CD4-positive, CD25-positive, alpha-beta regulatory T cell (primary cell): ENCODE results near the gene ZNF652. TPM values are rescaled to one million over a fixed set of nuclear protein-coding genes. Genes with fewer than 3 reads are reported as not detected.
"Not testable (repeated sequence)": the region's sequence is repeated elsewhere in the genome, so short reads cannot be mapped to it uniquely, and the experiment has no call there.

Experiments used
- ATAC-seq, 2 donors: fragments of 150-1000 bp; cut with Tn5 transposase; one replicate each; pipeline ENCODE4 v1.10.0; 2021; ENCODE audit warnings: low read depth in 2 of 2, moderate number of reproducible peaks in 2 of 2, moderate library complexity in 1 of 2
- DNase-seq, 3 donors: peaks; one replicate each; pipeline versions ENCODE4 v3.0.0 to v3.0.0-alpha.2; 2012 to 2022; ENCODE audit warnings: mixed read lengths in 1 of 3
- H3K27ac ChIP-seq: one replicate; pipeline ENCODE4 v1.7.0; 2013; ENCODE audit warnings: mild to moderate bottlenecking, low read length; ENCODE audit not compliant: insufficient read depth, poor library complexity, severe bottlenecking
- H3K27me3 ChIP-seq: one replicate; pipeline ENCODE4 v1.7.0; 2013; ENCODE audit warnings: low read length; ENCODE audit not compliant: control insufficient read depth, insufficient read depth
- H3K36me3 ChIP-seq: one replicate; pipeline ENCODE4 v1.7.0; 2013; ENCODE audit warnings: mild to moderate bottlenecking, low read length, moderate library complexity; ENCODE audit not compliant: control insufficient read depth, insufficient read depth
- H3K4me1 ChIP-seq: 2 replicates; pipeline ENCODE4 v1.7.0; 2013; ENCODE audit warnings: mild to moderate bottlenecking, low read length; ENCODE audit not compliant: insufficient read depth, control insufficient read depth, poor library complexity, severe bottlenecking
- H3K4me3 ChIP-seq: one replicate; pipeline ENCODE4 v1.7.0; 2013; ENCODE audit warnings: low read depth, mild to moderate bottlenecking, low read length, moderate library complexity
- H3K9me3 ChIP-seq, 2 experiments: 1 replicate in 1 of 2; 2 replicates in 1 of 2; pipeline ENCODE4 v1.7.0; 2013; ENCODE audit warnings: low read length in 2 of 2, mild to moderate bottlenecking in 1 of 2, moderate library complexity in 1 of 2; ENCODE audit not compliant: control insufficient read depth in 2 of 2
- H3K27ac Mint-ChIP-seq, 3 donors: one replicate each; pipeline ENCODE4 v1.8.0; 2020 to 2022; ENCODE audit warnings: mild to moderate bottlenecking in 3 of 3, mixed read lengths in 3 of 3, moderate library complexity in 2 of 3
- H3K27me3 Mint-ChIP-seq: one replicate; pipeline ENCODE4 v1.8.0; 2022; ENCODE audit warnings: mild to moderate bottlenecking, mixed read lengths
- H3K36me3 Mint-ChIP-seq: one replicate; pipeline ENCODE4 v1.8.0; 2020; ENCODE audit warnings: mixed read lengths
- H3K4me1 Mint-ChIP-seq, 4 donors: one replicate each; pipeline ENCODE4 v1.8.0; 2020 to 2022; ENCODE audit warnings: mixed read lengths in 4 of 4, mild to moderate bottlenecking in 1 of 4
- H3K4me3 Mint-ChIP-seq, 4 donors: one replicate each; pipeline ENCODE4 v1.8.0; 2020 to 2022; ENCODE audit warnings: mild to moderate bottlenecking in 4 of 4, mixed read lengths in 4 of 4, moderate library complexity in 3 of 4
- H3K9me3 Mint-ChIP-seq, 7 donors: one replicate each; pipeline ENCODE4 v1.8.0; 2020 to 2022; ENCODE audit warnings: mixed read lengths in 7 of 7, mild to moderate bottlenecking in 3 of 7, moderate library complexity in 2 of 7
- polyA plus RNA-seq, 4 donors: library from polyadenylated mRNA; unstranded; fragments of 300-500 nt; fragmentation: Illumina TruSeq; gene quantifications; one replicate each; pipeline ENCODE4 v1.2.3, GENCODE V29; 2021
- total RNA-seq: library from RNA; stranded (reverse); gene quantifications from one replicate; pipeline ENCODE4 v1.2.3, GENCODE V29; 2022

The ZNF652 gene
- total and polyA plus RNA-seq, 5 donors from 2014 or later: 8.9 to 34.4 (median 16.1) TPM

DNA sequence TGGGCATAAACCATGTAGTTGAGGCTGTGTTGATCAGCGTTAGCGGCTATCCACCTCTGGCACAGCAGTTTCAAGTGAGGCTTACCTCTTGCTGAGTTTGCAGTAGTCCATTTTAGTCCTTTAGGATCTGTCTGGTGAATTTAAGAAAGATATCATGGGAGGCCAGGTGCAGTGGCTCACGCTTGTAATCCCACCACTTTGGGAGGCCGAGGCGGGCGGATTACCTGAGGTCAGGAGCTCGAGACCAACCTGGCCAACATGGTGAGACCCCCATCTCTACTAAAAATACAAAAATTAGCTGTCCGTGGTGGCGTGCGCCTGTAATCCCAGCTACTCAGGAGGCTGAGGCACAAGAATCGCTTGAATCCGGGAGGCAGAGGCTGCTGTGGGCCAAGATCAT is 86.1 kb downstream of the ZNF652 start:
- H3K9me3 Mint-ChIP-seq, H3K27me3 ChIP-seq, H3K4me3 Mint-ChIP-seq, H3K4me3 ChIP-seq, H3K36me3 ChIP-seq, DNase-seq, H3K4me1 ChIP-seq, H3K9me3 ChIP-seq, ATAC-seq, H3K27ac ChIP-seq, H3K27ac Mint-ChIP-seq, H3K36me3 Mint-ChIP-seq, H3K4me1 Mint-ChIP-seq: not testable (repeated sequence)
- peaks cover 14% of the 10 kb centered on the region for H3K27me3 Mint-ChIP-seq

DNA sequence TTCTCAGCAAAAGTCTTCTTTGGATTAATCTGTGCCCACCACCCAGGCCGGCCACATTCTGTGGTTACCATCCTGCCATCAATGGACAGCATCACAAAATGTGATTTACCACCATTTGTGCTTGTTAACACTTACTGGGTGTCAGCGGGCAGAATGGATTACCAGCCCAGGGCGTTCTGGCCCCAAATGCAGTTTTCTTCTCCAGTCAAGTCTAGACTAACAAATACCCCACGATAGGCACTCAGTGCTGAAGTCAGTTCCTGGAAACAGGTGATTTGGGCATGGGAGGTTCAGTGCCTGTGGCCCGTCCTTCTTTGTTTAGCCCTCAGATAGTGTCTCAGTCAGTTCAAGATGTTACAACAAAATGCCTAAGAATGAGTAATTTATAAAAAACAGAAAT is 92.7 kb downstream of the ZNF652 start:
- ATAC-seq (no peak), DNase-seq (no peak)
- no peak overlapping the region for H3K27ac ChIP-seq
- Mint-ChIP-seq H3K4me3 (no peak overlapping the region), H3K27me3 (peaks cover 4% of the 10 kb centered on the region), H3K9me3 (peaks cover 0 to 3% (median 0%) of the 10 kb centered on the region in 7 donors), H3K27ac (peak overlapping the region in 2 of 3 donors; percentile 59 to 66), H3K36me3 (no peaks in the 10 kb centered on the region), H3K4me1 (no peaks in the 10 kb centered on the region)
- H3K27me3 ChIP-seq: no peaks in the 10 kb centered on the region
- no peaks in the 10 kb centered on the region for H3K36me3 ChIP-seq
- no peaks in the 10 kb centered on the region for H3K4me1 ChIP-seq
- no peaks in the 10 kb centered on the region for H3K9me3 ChIP-seq
- H3K4me3 ChIP-seq: no peak overlapping the region

DNA sequence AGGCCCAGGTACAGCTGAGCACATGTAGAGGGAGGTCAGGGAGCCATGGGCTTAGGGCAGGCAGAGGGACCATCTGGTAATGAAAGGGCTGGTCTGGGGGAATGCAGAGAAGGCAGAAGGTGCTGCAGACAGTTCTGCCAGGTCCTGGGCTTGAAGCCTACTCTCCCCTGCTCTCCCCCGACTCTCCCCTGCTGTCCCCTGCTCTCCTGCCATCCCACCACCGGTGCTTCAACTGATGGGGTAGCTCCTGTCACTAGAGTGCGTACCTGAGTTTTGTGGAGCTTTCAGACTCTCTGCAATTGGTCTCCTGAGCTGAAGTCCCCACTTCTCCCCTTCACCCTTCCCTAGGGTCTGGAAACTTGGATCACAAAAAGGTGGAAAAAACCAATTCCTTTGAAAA is 94.1 kb downstream of the ZNF652 start:
- H3K9me3 ChIP-seq: no peaks in the 10 kb centered on the region
- H3K4me3 ChIP-seq: no peak overlapping the region
- H3K4me1 ChIP-seq: no peaks in the 10 kb centered on the region
- no peak overlapping the region for H3K4me3 Mint-ChIP-seq
- H3K27ac Mint-ChIP-seq: no peak overlapping the region
- H3K36me3 Mint-ChIP-seq: no peaks in the 10 kb centered on the region
- H3K27me3 Mint-ChIP-seq: peaks cover 10% of the 10 kb centered on the region
- no peaks in the 10 kb centered on the region for H3K36me3 ChIP-seq
- no peaks in the 10 kb centered on the region for H3K27me3 ChIP-seq
- no peak overlapping the region for H3K27ac ChIP-seq
- H3K9me3 Mint-ChIP-seq: no peaks in the 10 kb centered on the region
- H3K4me1 Mint-ChIP-seq: no peaks in the 10 kb centered on the region
- ATAC-seq: no peak
- no peak for DNase-seq

DNA sequence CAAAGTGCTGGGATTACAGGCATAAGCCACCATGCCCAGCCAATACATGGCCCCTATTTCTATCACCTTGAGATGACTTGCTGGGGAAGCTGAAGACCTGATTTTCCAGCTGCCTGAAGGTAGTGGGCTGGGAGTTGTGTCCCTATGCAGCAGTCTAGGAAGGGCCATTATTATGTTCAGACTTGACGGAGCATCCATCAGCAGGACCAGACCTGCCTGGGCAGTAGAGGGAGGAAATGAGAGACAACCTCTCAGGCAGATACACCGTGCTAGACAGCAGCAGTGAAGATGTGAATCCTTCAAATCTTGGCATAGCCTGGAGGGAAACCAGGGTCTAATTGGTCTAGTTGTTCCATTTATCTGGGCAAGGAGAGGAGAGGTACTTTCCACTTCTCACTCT is 95.8 kb downstream of the ZNF652 start:
- H3K4me3 ChIP-seq: no peak overlapping the region
- no peaks in the 10 kb centered on the region for H3K4me1 ChIP-seq
- Mint-ChIP-seq H3K36me3 (no peaks in the 10 kb centered on the region), H3K27ac (peak overlapping the region in 1 of 3 donors; percentile 26), H3K4me1 (peaks cover 0 to 1% (median 0%) of the 10 kb centered on the region in 4 donors), H3K4me3 (peak overlapping the region in 1 of 4 donors; percentile 24), H3K9me3 (no peaks in the 10 kb centered on the region), H3K27me3 (peaks cover 14% of the 10 kb centered on the region)
- no peaks in the 10 kb centered on the region for H3K27me3 ChIP-seq
- no peak overlapping the region for H3K27ac ChIP-seq
- no peaks in the 10 kb centered on the region for H3K9me3 ChIP-seq
- H3K36me3 ChIP-seq: no peaks in the 10 kb centered on the region
- ATAC-seq: no peak
- DNase-seq: no peak

DNA sequence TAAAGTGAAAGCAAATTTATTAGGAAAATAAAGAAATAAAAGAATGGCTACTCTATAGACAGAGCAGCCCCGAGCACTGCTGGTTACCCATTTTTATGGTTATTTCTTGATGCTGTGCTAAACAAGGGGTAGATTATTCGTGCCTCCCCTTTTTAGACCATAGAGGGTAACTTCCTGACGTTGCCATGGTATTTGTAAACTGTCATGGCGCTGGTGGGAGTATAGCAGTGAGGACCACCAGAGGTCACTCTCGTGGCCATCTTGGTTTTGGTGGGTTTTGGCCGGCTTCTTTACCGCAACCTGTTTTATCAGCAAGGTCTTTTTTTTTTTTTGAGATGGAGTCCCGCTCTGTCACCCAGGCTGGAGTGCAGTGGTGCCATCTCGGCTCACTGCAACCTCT is 100.5 kb downstream of the ZNF652 start:
- H3K4me1 ChIP-seq: peaks cover 13% of the 10 kb centered on the region
- not testable (repeated sequence) for H3K9me3 Mint-ChIP-seq, ATAC-seq, H3K36me3 Mint-ChIP-seq, H3K27me3 ChIP-seq, H3K9me3 ChIP-seq, H3K27ac Mint-ChIP-seq, H3K27ac ChIP-seq, H3K36me3 ChIP-seq, H3K4me3 ChIP-seq, DNase-seq, H3K4me1 Mint-ChIP-seq
- Mint-ChIP-seq H3K4me3 (peak overlapping the region in 3 of 4 donors; percentile 71 to 86 (median 77)), H3K27me3 (peaks cover 26% of the 10 kb centered on the region)

DNA sequence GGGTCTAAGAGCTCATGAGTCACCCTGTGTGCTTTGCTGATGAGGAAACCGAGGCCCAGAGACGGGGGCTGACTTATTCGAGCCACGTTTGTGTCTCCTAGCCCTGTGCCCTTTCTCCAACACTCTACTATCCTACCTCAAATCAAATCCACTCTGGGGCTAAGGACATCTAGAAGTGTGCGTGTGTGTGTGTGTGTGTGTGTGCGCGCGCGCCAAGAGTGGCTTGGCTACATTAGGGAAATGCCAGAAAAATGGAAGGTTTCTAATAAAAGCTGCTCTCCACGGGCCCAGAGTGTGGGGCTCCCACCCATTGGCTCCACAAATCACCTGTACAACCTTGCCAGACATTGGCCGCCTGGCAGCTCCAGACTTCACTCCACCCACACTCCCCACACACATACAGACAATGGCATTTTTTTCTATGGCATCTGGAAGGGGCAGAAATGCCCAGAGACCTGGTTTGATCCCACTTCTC is 101.2 kb downstream of the ZNF652 start:
- Histone ChIP-seq H3K27me3 (no peaks in the 10 kb centered on the region), H3K9me3 (no peaks in the 10 kb centered on the region), H3K27ac (no peak overlapping the region), H3K4me1 (peaks cover 13% of the 10 kb centered on the region), H3K4me3 (peak overlapping the region; percentile 44), H3K36me3 (no peaks in the 10 kb centered on the region)
- Mint-ChIP-seq H3K36me3 (no peaks in the 10 kb centered on the region), H3K27me3 (peaks cover 26% of the 10 kb centered on the region), H3K27ac (peak overlapping the region in 1 of 3 donors; percentile 50), H3K4me3 (peak overlapping the region; percentile 71 to 86 (median 82)), H3K9me3 (no peaks in the 10 kb centered on the region), H3K4me1 (peaks cover 0 to 7% (median 6%) of the 10 kb centered on the region in 4 donors)
- DNase-seq (no peak), ATAC-seq (peak in 1 of 2 donors; percentile 71)

DNA sequence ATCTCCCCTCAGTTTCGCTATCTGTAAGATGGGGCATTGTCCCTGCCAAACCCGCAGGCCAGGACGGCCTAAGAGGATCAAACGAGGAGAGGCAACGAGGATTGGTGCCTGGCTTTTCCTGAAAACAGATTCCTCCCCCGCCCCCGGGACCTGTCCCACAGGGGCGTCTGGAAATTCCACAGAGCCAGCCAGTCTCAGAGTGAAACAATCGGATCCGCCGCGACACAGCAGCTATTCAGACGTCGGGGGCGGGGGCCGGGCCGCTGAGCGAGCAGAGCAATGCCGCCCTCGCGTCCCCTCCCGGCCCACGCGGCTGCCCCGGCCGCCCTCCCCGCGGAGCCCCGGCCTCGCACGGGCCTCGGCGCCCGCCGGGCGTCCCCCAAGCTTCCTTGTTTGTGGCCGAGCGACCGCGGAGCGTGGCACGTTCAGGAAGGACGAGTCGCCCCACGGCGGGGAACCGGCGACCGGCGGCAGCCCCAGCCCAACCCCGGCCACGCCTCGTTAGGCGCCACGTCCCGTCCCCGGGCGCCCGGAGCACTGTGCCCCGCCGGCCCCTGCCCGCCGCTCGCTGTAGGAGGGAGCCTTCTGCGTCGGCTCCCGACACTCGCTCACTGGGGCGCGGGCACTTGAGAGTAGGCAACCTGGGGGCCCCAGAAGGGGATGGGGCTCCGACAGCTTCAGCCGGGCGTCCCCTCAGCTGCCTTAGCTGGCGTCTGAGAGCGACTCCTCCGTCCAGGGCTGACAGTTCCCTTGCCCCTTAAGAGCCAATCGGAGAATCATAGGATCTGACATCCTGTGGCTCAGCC is 101.8 kb downstream of the ZNF652 start:
- H3K27me3 Mint-ChIP-seq: peaks cover 26% of the 10 kb centered on the region
- no peaks in the 10 kb centered on the region for H3K9me3 Mint-ChIP-seq
- Histone ChIP-seq H3K27ac (no peak overlapping the region), H3K9me3 (no peaks in the 10 kb centered on the region), H3K4me1 (peaks cover 13% of the 10 kb centered on the region), H3K4me3 (peak overlapping the region; percentile 55), H3K27me3 (no peaks in the 10 kb centered on the region), H3K36me3 (no peaks in the 10 kb centered on the region)
- ATAC-seq (peak; percentile 69 to 72), DNase-seq (peak; percentile 11 to 55 (median 33))
- no peaks in the 10 kb centered on the region for H3K36me3 Mint-ChIP-seq
- H3K4me3 Mint-ChIP-seq: peak overlapping the region; percentile 77 to 90 (median 84)
- peaks cover 0 to 7% (median 6%) of the 10 kb centered on the region in 4 donors for H3K4me1 Mint-ChIP-seq
- peak overlapping the region; percentile 46 to 56 (median 50) for H3K27ac Mint-ChIP-seq

DNA sequence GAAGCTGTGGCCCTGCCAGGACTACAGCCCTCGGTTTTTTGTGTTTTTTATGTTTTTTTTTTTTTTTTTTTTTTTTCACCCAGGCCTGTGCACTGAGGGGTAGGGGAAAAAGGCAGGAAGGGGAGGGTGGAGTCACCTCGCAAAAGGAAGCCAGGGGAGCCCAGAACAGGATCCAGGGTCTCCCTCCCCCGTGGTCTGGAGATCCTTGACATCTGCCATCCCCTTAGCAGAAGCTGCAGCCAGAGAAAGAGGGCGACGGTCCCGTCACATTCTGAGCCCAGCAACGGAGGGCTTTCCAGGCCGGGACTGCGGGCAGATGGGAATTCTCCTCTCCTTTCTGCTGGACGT is 102.4 kb downstream of the ZNF652 start:
- no peaks in the 10 kb centered on the region for H3K9me3 ChIP-seq
- DNase-seq (no peak), ATAC-seq (no peak)
- no peaks in the 10 kb centered on the region for H3K27me3 ChIP-seq
- H3K9me3 Mint-ChIP-seq: no peaks in the 10 kb centered on the region
- peak overlapping the region in 1 of 3 donors; percentile 46 for H3K27ac Mint-ChIP-seq
- no peaks in the 10 kb centered on the region for H3K36me3 ChIP-seq
- peak overlapping the region; percentile 55 for H3K4me3 ChIP-seq
- peak overlapping the region; percentile 49 to 90 (median 84) for H3K4me3 Mint-ChIP-seq
- peaks cover 0 to 7% (median 6%) of the 10 kb centered on the region in 4 donors for H3K4me1 Mint-ChIP-seq
- no peak overlapping the region for H3K27ac ChIP-seq
- peaks cover 13% of the 10 kb centered on the region for H3K4me1 ChIP-seq
- no peaks in the 10 kb centered on the region for H3K36me3 Mint-ChIP-seq
- peaks cover 26% of the 10 kb centered on the region for H3K27me3 Mint-ChIP-seq
